ENCODE measurements around the gene WNT3A. TPM values are rescaled to one million over a fixed set of nuclear protein-coding genes. Genes with fewer than 3 reads are reported as not detected.

The WNT3A gene
- total and polyA plus RNA-seq, 2 experiments from 2014 or later, result 0.07 to 0.65 TPM

DNA sequence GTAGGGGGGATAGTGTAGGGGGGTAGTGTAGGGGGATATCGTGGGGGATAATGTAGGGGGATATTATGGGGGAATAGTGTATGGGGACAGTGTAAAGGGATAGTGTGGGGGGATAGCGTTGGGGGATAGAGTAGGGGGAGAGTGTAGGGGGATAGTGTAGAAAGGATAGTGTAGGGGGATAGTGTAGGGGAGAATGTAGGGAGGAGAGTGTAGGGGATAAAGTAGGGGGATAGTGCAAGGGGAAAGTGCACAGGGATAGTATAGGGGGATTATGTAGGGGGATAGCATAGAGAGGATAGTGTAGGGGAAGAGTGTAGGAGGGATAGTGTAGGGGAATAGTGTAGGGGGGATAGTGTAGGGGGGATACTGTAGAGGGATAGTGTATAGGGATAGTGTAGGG, 63.4 kb downstream of the WNT3A start:
- no peaks in the 10 kb centered on the region for H3K4me1 ChIP-seq (ENCODE audit: insufficient read depth)
- TF ChIP-seq EZH2 (IDR thresholded peaks at IDR 0.05; ENCODE audit: low read depth, unreplicated experiment), result no peak
- TF ChIP-seq, protein P1, sequence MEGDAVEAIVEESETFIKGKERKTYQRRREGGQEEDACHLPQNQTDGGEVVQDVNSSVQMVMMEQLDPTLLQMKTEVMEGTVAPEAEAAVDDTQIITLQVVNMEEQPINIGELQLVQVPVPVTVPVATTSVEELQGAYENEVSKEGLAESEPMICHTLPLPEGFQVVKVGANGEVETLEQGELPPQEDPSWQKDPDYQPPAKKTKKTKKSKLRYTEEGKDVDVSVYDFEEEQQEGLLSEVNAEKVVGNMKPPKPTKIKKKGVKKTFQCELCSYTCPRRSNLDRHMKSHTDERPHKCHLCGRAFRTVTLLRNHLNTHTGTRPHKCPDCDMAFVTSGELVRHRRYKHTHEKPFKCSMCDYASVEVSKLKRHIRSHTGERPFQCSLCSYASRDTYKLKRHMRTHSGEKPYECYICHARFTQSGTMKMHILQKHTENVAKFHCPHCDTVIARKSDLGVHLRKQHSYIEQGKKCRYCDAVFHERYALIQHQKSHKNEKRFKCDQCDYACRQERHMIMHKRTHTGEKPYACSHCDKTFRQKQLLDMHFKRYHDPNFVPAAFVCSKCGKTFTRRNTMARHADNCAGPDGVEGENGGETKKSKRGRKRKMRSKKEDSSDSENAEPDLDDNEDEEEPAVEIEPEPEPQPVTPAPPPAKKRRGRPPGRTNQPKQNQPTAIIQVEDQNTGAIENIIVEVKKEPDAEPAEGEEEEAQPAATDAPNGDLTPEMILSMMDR (conservative IDR thresholded peaks at IDR 0.05; ENCODE audit: low read depth in 2 of 2), result no peak
- no peak for TF ChIP-seq JUNB (IDR thresholded peaks at IDR 0.05; ENCODE audit: unreplicated experiment)
- TF ChIP-seq POLR2AphosphoS5 (IDR thresholded peaks at IDR 0.05; ENCODE audit: low read depth), result no peak
- no peak for TF ChIP-seq STAT1 (IDR thresholded peaks at IDR 0.05; ENCODE audit: unreplicated experiment)
- no peak for TF ChIP-seq EZH2phosphoT487 (IDR thresholded peaks at IDR 0.05; ENCODE audit: unreplicated experiment)
- TF ChIP-seq, protein P2, sequence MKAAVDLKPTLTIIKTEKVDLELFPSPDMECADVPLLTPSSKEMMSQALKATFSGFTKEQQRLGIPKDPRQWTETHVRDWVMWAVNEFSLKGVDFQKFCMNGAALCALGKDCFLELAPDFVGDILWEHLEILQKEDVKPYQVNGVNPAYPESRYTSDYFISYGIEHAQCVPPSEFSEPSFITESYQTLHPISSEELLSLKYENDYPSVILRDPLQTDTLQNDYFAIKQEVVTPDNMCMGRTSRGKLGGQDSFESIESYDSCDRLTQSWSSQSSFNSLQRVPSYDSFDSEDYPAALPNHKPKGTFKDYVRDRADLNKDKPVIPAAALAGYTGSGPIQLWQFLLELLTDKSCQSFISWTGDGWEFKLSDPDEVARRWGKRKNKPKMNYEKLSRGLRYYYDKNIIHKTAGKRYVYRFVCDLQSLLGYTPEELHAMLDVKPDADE (IDR thresholded peaks at IDR 0.05), result no peak
- TF ChIP-seq, protein P3, sequence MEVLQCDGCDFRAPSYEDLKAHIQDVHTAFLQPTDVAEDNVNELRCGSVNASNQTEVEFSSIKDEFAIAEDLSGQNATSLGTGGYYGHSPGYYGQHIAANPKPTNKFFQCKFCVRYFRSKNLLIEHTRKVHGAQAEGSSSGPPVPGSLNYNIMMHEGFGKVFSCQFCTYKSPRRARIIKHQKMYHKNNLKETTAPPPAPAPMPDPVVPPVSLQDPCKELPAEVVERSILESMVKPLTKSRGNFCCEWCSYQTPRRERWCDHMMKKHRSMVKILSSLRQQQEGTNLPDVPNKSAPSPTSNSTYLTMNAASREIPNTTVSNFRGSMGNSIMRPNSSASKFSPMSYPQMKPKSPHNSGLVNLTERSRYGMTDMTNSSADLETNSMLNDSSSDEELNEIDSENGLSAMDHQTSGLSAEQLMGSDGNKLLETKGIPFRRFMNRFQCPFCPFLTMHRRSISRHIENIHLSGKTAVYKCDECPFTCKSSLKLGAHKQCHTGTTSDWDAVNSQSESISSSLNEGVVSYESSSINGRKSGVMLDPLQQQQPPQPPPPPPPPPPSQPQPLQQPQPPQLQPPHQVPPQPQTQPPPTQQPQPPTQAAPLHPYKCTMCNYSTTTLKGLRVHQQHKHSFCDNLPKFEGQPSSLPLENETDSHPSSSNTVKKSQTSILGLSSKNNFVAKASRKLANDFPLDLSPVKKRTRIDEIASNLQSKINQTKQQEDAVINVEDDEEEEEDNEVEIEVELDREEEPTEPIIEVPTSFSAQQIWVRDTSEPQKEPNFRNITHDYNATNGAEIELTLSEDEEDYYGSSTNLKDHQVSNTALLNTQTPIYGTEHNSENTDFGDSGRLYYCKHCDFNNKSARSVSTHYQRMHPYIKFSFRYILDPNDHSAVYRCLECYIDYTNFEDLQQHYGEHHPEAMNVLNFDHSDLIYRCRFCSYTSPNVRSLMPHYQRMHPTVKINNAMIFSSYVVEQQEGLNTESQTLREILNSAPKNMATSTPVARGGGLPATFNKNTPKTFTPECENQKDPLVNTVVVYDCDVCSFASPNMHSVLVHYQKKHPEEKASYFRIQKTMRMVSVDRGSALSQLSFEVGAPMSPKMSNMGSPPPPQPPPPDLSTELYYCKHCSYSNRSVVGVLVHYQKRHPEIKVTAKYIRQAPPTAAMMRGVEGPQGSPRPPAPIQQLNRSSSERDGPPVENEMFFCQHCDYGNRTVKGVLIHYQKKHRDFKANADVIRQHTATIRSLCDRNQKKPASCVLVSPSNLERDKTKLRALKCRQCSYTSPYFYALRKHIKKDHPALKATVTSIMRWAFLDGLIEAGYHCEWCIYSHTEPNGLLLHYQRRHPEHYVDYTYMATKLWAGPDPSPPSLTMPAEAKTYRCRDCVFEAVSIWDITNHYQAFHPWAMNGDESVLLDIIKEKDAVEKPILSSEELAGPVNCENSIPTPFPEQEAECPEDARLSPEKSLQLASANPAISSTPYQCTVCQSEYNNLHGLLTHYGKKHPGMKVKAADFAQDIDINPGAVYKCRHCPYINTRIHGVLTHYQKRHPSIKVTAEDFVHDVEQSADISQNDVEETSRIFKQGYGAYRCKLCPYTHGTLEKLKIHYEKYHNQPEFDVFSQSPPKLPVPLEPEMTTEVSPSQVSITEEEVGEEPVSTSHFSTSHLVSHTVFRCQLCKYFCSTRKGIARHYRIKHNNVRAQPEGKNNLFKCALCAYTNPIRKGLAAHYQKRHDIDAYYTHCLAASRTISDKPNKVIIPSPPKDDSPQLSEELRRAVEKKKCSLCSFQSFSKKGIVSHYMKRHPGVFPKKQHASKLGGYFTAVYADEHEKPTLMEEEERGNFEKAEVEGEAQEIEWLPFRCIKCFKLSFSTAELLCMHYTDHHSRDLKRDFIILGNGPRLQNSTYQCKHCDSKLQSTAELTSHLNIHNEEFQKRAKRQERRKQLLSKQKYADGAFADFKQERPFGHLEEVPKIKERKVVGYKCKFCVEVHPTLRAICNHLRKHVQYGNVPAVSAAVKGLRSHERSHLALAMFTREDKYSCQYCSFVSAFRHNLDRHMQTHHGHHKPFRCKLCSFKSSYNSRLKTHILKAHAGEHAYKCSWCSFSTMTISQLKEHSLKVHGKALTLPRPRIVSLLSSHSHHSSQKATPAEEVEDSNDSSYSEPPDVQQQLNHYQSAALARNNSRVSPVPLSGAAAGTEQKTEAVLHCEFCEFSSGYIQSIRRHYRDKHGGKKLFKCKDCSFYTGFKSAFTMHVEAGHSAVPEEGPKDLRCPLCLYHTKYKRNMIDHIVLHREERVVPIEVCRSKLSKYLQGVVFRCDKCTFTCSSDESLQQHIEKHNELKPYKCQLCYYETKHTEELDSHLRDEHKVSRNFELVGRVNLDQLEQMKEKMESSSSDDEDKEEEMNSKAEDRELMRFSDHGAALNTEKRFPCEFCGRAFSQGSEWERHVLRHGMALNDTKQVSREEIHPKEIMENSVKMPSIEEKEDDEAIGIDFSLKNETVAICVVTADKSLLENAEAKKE (CRISPR knock-in tag; IDR thresholded peaks at IDR 0.05), result no peak
- no peak for TF ChIP-seq ZNF331 (CRISPR knock-in tag; IDR thresholded peaks at IDR 0.05; ENCODE audit: low read depth)
- no peak for TF ChIP-seq CREB1 (CRISPR knock-in tag; IDR thresholded peaks at IDR 0.05; ENCODE audit: low read depth)
- TF ChIP-seq ZNF114 (CRISPR knock-in tag; IDR thresholded peaks at IDR 0.05), result no peak
- no peak for TF ChIP-seq NANOG (IDR thresholded peaks at IDR 0.05; ENCODE audit: borderline replicate concordance)
- Mint-ChIP-seq H3K27me3 (ENCODE audit: insufficient read depth, low read depth, poor library complexity) (peaks cover 66% of the 10 kb centered on the region), H3K4me3 (no peak overlapping the region), H3K4me1 (peaks cover 2% of the 10 kb centered on the region; the same call in 1 of the 3 replicates), H3K27ac (no peak overlapping the region), H3K9me3 (no peaks in the 10 kb centered on the region), H3K36me3 (ENCODE audit: low read depth) (no peaks in the 10 kb centered on the region)
- no peak overlapping the region for H3K4me2 ChIP-seq
- no peaks in the 10 kb centered on the region for H3K36me3 ChIP-seq (ENCODE audit: insufficient read depth)
- DNase-seq (ENCODE audit: low spot score) (no peak), ATAC-seq (no peak)
- H3K4me3 ChIP-seq, result no peak overlapping the region
- no peaks in the 10 kb centered on the region for H4K20me1 ChIP-seq (replicated peaks; ENCODE audit: insufficient read depth)
- H3K9me2 ChIP-seq (ENCODE audit: insufficient read depth), result no peaks in the 10 kb centered on the region
- H3K27ac ChIP-seq (ENCODE audit: low read depth), result no peak overlapping the region
- no peak overlapping the region for H2AFZ ChIP-seq
- peaks cover 98% of the 10 kb centered on the region for H3K27me3 ChIP-seq (ENCODE audit: insufficient read depth)
- no peaks in the 10 kb centered on the region for H3K79me2 ChIP-seq (replicated peaks; ENCODE audit: insufficient read depth)
- H3F3A ChIP-seq (replicated peaks; ENCODE audit: low read depth), result no peaks in the 10 kb centered on the region

Measured in GM23338 (cell line).